MM.1S (cell line): ENCODE results near the gene POLD1.

Experiments used
- EZH2 ChIP-seq: fragments of 300-600 bp; sonication (generic); optimal IDR thresholded peaks from 2 replicates; pipeline ENCODE3; 2017; ENCODE audit warnings: low read depth, mild to moderate bottlenecking, antibody characterized with exemption, low read length, mixed read lengths
- TF ChIP-seq, protein P1 (sequence below): fragments of 300-600 bp; sonication (generic); IDR thresholded peaks from 2 replicates; pipeline ENCODE4 v1.5.1; 2016; ENCODE audit warnings: antibody characterized with exemption, low read length, mixed read lengths

DNA sequence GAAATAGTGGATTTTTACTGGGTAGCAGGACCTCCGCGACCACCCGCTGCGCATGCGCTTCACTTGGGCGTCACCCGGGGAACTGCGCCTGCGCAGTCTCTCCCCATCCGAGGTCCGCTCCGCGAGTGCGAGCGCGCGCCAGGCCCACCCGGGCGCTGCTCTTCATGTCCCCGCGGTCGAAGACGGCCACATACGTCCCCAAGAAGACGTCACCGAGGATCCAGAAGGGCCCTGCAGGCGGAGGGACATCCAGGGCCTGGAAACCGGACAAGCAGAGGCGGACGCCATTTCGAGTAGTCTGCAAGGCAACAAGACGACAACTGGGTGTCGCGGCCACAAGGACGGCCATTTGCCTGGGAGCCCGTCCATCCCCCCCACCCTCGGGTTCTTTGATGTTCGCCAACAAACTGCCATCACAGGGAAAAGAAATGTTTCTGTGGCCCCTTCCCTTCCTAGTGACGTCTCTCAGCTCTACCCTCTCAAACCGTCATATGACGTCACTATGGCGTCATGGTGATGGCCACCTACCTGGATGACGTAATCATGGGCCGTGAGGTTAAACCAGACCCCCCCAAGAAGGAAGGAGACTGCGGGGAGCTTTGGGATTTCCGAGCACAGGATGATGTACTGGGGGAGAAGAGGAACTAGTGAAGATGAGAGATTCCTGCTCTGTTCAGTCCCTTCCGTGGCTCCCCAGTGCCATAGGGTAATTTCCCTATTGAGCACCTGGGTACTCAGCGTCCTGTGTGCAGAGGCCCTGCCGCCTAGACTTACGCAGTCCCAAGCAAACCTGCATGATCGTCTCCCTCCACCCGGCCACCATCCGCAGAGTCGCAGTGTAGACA is 25.4 kb upstream of the POLD1 start:
- TF ChIP-seq, protein P1, sequence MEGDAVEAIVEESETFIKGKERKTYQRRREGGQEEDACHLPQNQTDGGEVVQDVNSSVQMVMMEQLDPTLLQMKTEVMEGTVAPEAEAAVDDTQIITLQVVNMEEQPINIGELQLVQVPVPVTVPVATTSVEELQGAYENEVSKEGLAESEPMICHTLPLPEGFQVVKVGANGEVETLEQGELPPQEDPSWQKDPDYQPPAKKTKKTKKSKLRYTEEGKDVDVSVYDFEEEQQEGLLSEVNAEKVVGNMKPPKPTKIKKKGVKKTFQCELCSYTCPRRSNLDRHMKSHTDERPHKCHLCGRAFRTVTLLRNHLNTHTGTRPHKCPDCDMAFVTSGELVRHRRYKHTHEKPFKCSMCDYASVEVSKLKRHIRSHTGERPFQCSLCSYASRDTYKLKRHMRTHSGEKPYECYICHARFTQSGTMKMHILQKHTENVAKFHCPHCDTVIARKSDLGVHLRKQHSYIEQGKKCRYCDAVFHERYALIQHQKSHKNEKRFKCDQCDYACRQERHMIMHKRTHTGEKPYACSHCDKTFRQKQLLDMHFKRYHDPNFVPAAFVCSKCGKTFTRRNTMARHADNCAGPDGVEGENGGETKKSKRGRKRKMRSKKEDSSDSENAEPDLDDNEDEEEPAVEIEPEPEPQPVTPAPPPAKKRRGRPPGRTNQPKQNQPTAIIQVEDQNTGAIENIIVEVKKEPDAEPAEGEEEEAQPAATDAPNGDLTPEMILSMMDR, result no peak
- no peak for TF ChIP-seq EZH2
